Rectal smooth muscle tissue (tissue), 1 donor: ENCODE results near the gene ZNF160.
"Not testable (repeated sequence)": the region's sequence is repeated elsewhere in the genome, so short reads cannot be mapped to it uniquely, and the experiment has no call there.

Experiments
- H3K27ac ChIP-seq: one replicate; pipeline ENCODE4 v1.7.0; 2013; ENCODE audit warnings: low read depth, low read length, inconsistent platforms
- H3K27me3 ChIP-seq: one replicate; pipeline ENCODE4 v1.7.0; 2013; ENCODE audit warnings: low read length; ENCODE audit not compliant: control insufficient read depth, insufficient read depth
- H3K36me3 ChIP-seq: one replicate; pipeline ENCODE4 v1.7.0; 2013; ENCODE audit warnings: low read length; ENCODE audit not compliant: control insufficient read depth, insufficient read depth
- H3K4me1 ChIP-seq: one replicate; pipeline ENCODE4 v1.7.0; 2013; ENCODE audit warnings: low read length; ENCODE audit not compliant: control insufficient read depth, insufficient read depth
- H3K4me3 ChIP-seq: one replicate; pipeline ENCODE4 v1.7.0; 2013; ENCODE audit warnings: low read length
- H3K9ac ChIP-seq: one replicate; pipeline ENCODE4 v1.7.0; 2013; ENCODE audit warnings: low read length

The ZNF160 gene

GRCh38 chr19:53037101-53038097, 65.8 kb downstream of the ZNF160 start:
- Histone ChIP-seq H3K27me3 (no peaks in the 10 kb centered on the region), H3K4me1 (no peaks in the 10 kb centered on the region), H3K36me3 (no peaks in the 10 kb centered on the region), H3K9ac (no peak overlapping the region), H3K4me3 (peak overlapping the region; percentile 45), H3K27ac (no peak overlapping the region)

DNA sequence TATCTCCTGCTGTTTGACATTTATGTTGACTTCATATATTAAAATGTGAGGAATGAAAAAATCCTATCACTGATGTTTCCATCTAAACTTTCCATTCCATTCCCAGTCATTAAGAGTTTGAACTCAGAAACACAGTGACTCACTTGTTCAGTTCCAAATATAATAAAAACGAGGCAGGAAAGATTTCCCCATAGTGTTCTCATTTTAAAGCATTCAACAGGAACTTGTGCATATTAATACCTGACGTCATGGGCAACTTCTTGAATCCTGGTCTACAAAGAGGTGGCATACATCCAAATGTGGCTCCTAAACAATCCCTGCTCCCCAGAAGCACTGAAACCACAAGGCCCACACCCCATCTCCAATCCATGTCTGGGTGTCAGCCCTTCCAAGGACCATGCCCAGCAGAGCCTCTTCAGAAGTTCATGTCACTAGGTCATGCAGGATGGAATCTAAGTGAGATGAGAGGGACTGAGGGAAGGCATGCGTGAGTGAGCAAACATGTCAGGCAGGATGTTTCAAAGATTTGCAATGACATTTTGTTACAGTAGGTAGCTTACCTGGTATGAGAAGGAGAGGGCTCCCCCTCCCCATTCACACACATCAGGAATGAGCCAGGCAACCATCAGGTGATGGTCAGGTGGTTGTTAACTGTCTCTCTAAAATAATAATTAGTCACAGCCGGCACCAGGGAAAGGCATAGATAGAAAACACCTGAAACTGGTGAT, 68.1 kb downstream of the ZNF160 start:
- Histone ChIP-seq H3K36me3 (no peaks in the 10 kb centered on the region), H3K9ac (no peak overlapping the region), H3K4me3 (no peak overlapping the region), H3K27me3 (no peaks in the 10 kb centered on the region), H3K27ac (no peak overlapping the region), H3K4me1 (no peaks in the 10 kb centered on the region)

DNA sequence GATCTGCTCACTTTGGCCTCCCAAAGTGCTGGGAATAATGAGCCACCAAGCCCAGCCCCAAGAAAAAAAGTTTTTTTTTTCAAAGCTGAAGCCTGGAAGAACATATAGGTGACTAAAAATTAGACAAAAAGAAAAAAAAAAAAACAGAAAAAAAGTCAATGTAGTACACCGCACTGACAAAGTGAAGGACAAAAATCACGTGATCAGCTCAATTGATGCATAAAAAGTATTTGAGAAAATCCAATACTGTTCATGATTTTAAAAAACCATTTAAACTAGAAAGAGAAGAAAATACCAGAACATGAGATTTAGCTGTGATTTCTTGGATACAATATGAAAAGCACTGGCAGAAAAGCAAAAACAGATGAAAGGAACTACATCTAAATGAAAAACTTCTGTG, 69.2 kb downstream of the ZNF160 start:
- Histone ChIP-seq H3K9ac (no peak overlapping the region), H3K27me3 (no peaks in the 10 kb centered on the region)

DNA sequence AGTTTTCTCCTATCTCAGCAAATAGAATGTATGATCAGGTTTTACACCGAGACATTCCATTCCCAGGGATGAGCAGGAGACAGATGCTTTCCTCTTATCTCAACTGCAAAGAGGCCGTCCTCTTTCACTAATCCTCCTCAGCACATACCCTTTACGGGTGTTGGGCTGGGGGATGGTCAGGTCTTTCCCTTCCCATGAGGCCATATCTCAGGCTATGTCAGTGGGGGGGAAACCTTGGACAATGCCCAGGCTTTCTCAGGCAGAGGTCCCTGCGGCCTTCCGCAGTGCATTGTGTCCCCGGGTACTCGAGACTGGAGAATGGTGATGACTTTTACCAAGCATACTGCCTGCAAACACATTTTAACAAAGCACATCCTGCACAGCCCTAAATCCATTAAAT, 74.9 kb downstream of the ZNF160 start:
- H3K9ac ChIP-seq, H3K4me1 ChIP-seq, H3K4me3 ChIP-seq, H3K27ac ChIP-seq, H3K27me3 ChIP-seq, H3K36me3 ChIP-seq: not testable (repeated sequence)

More for the DNA sequence above, 69.2 kb downstream of the ZNF160 start:
- no peaks in the 10 kb centered on the region for H3K36me3 ChIP-seq
- no peak overlapping the region for H3K27ac ChIP-seq
- H3K4me3 ChIP-seq, result no peak overlapping the region
- H3K4me1 ChIP-seq, result no peaks in the 10 kb centered on the region

DNA sequence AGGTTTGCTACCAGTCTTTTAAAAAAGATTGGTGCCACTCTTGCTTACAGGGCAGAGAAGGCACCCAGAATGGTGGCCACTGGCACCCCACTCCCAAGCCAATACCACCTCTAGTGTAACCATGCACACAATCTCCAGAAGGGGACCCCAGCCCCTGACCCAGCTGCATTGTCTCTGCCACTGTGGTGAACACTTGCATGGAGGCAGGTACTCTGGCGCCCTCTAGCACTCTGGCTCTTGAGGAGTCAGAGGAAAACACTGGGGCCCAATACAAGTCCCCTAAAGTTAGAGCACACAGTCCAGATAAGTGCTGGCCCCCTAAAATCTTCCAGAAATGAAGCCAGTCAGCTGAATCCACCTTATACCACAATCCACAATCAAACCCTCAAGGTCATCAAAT, 83.5 kb downstream of the ZNF160 start:
- Histone ChIP-seq H3K9ac (no peak overlapping the region), H3K4me3 (no peak overlapping the region), H3K4me1 (no peaks in the 10 kb centered on the region), H3K27ac (no peak overlapping the region), H3K27me3 (no peaks in the 10 kb centered on the region), H3K36me3 (no peaks in the 10 kb centered on the region)
